H1 (cell line): ENCODE results near the gene URB2. TPM values are rescaled to one million over a fixed set of nuclear protein-coding genes. Genes with fewer than 3 reads are reported as not detected.
A peak's percentile ranks its signal among the peaks of the same experiment; 100 is the strongest.

Source experiments
- CTCF ChIA-PET: fragments of 300-600 bp; sonication (Branson Sonifier 250); formaldehyde crosslinking; loops from one replicate; lab custom pipeline; 2021; ENCODE audit not compliant: partially characterized antibody; lab: Charles Lee
- POLR2A ChIA-PET: fragments of 300-600 bp; sonication (Branson Sonifier 250); formaldehyde crosslinking; loops from one replicate; lab custom pipeline; 2021; ENCODE audit warnings: inconsistent platforms; ENCODE audit not compliant: partially characterized antibody; lab: Charles Lee
- DNase-seq, 2 experiments: peaks; one replicate each; pipeline versions ENCODE4 v3.0.0 to v3.0.0-alpha.2; 2010 to 2022; ENCODE audit warnings: low spot score in 2 of 2, low read depth in 1 of 2, mixed read lengths in 1 of 2
- FAIRE-seq: peaks from 2 replicates; lab custom pipeline; 2011; peaks lifted over from hg19 to GRCh38; lab: Jason Lieb, UNC
- H2AFZ ChIP-seq: 2 replicates; pipeline ENCODE4 v1.8.1; 2012; ENCODE audit warnings: low read length, inconsistent platforms
- H2AK5ac ChIP-seq: 2 replicates; pipeline ENCODE4 v1.6.1; 2013; ENCODE audit warnings: low read depth, low read length
- H2BK120ac ChIP-seq: replicated peaks from 2 replicates; pipeline ENCODE3; 2013; ENCODE audit warnings: low read depth, low read length, inconsistent platforms
- H2BK12ac ChIP-seq: 2 replicates; pipeline ENCODE4 v1.6.1; 2013; ENCODE audit warnings: low read depth, low read length
- H2BK15ac ChIP-seq: 2 replicates; pipeline ENCODE4 v1.6.1; 2013; ENCODE audit warnings: low read length
- H2BK20ac ChIP-seq: 2 replicates; pipeline ENCODE4 v1.6.1; 2013; ENCODE audit warnings: low read length
- H2BK5ac ChIP-seq: 2 replicates; pipeline ENCODE4 v1.6.1; 2013; ENCODE audit warnings: low read depth, low read length
- H3K14ac ChIP-seq: 2 replicates; pipeline ENCODE4 v1.6.1; 2013; ENCODE audit warnings: inconsistent platforms; ENCODE audit not compliant: insufficient read length
- H3K18ac ChIP-seq: 2 replicates; pipeline ENCODE4 v1.6.1; 2013; ENCODE audit warnings: low read length; ENCODE audit errors: extremely low read depth
- H3K23ac ChIP-seq: 2 replicates; pipeline ENCODE4 v1.6.1; 2013; ENCODE audit warnings: inconsistent platforms; ENCODE audit not compliant: insufficient read length
- H3K23me2 ChIP-seq: 2 replicates; pipeline ENCODE4 v1.6.1; 2013; ENCODE audit warnings: low read depth, low read length
- H3K27ac ChIP-seq: 2 replicates; pipeline ENCODE4 v1.6.1; 2011; ENCODE audit warnings: low read depth, low read length, inconsistent platforms
- H3K27me3 ChIP-seq, 4 experiments: replicated peaks in 1 of 4; 1 replicate in 1 of 4; 2 replicates in 3 of 4; pipeline versions ENCODE4 v1.6.1 to v1.8.1; 2011 to 2013; ENCODE audit warnings: low read length in 3 of 4, mild to moderate bottlenecking in 3 of 4, inconsistent platforms in 2 of 4, mixed read lengths in 2 of 4, moderate library complexity in 1 of 4; ENCODE audit not compliant: control insufficient read depth in 3 of 4, insufficient read depth in 3 of 4; ENCODE audit errors: extremely low read depth in 1 of 4
- H3K36me3 ChIP-seq, 4 experiments: 2 replicates each; pipeline versions ENCODE4 v1.6.1 to v1.8.1; 2011 to 2013; ENCODE audit warnings: mild to moderate bottlenecking in 4 of 4, low read length in 3 of 4, moderate library complexity in 2 of 4, control low read depth in 1 of 4, inconsistent platforms in 1 of 4; ENCODE audit not compliant: insufficient read depth in 4 of 4, control insufficient read depth in 2 of 4
- H3K4ac ChIP-seq: replicated peaks from 2 replicates; pipeline ENCODE3; 2013; ENCODE audit warnings: low read length, low read depth, mixed read lengths, inconsistent platforms; ENCODE audit not compliant: insufficient read length
- H3K4me1 ChIP-seq, 4 experiments: replicated peaks in 1 of 4; 1 replicate in 1 of 4; 2 replicates in 3 of 4; pipeline versions ENCODE4 v1.6.1 to v1.8.1; 2011 to 2013; ENCODE audit warnings: low read length in 3 of 4, inconsistent platforms in 2 of 4, mixed read lengths in 1 of 4; ENCODE audit not compliant: insufficient read depth in 4 of 4, control insufficient read depth in 3 of 4
- H3K4me2 ChIP-seq, 2 experiments: 2 replicates each; pipeline versions ENCODE4 v1.6.1 to v1.8.1; 2011 to 2013; ENCODE audit warnings: low read depth in 2 of 2, low read length in 2 of 2, control low read depth in 1 of 2, inconsistent platforms in 1 of 2, mild to moderate bottlenecking in 1 of 2; ENCODE audit not compliant: insufficient read depth in 1 of 2
- H3K4me3 ChIP-seq, 4 experiments: fragments of 200-600, 300-600 bp in 1 of 4; sonication (generic), shearing (Covaris generic), sonication (Bioruptor Twin) in 1 of 4; 2 replicates each; pipeline versions ENCODE4 v1.5.1 to v1.8.1; 2011 to 2016; ENCODE audit warnings: low read length in 4 of 4, low read depth in 3 of 4, control low read depth in 2 of 4, inconsistent platforms in 2 of 4, mild to moderate bottlenecking in 2 of 4, mixed read lengths in 1 of 4, moderate library complexity in 1 of 4; ENCODE audit not compliant: insufficient read depth in 2 of 4; ENCODE audit errors: extremely low read depth in 1 of 4
- H3K56ac ChIP-seq: replicated peaks from 2 replicates; pipeline ENCODE3; 2013; ENCODE audit warnings: low read depth, mild to moderate bottlenecking, mixed read lengths, low read length, inconsistent platforms; ENCODE audit not compliant: insufficient read length
- H3K79me1 ChIP-seq: 2 replicates; pipeline ENCODE4 v1.6.1; 2013; ENCODE audit warnings: low read depth, low read length, control low read depth
- H3K79me2 ChIP-seq, 2 experiments: 2 replicates each; pipeline versions ENCODE4 v1.6.1 to v1.8.1; 2012 to 2013; ENCODE audit warnings: low read length in 2 of 2, mild to moderate bottlenecking in 2 of 2, inconsistent platforms in 1 of 2; ENCODE audit not compliant: insufficient read depth in 2 of 2, control insufficient read depth in 1 of 2
- H3K9ac ChIP-seq, 4 experiments: replicated peaks in 1 of 4; 1 replicate in 1 of 4; 2 replicates in 3 of 4; pipeline versions ENCODE4 v1.6.1 to v1.8.1; 2011 to 2013; ENCODE audit warnings: low read depth in 3 of 4, low read length in 3 of 4, control low read depth in 2 of 4, mild to moderate bottlenecking in 2 of 4, moderate library complexity in 2 of 4, inconsistent platforms in 1 of 4; ENCODE audit errors: extremely low read depth in 1 of 4
- H3K9me3 ChIP-seq, 2 experiments: 2 replicates each; pipeline versions ENCODE4 v1.6.1 to v1.8.1; 2012 to 2013; ENCODE audit warnings: mild to moderate bottlenecking in 2 of 2, moderate library complexity in 2 of 2, control low read depth in 1 of 2, inconsistent platforms in 1 of 2, low read depth in 1 of 2, low read length in 1 of 2, mixed read lengths in 1 of 2; ENCODE audit not compliant: insufficient read depth in 2 of 2
- H4K20me1 ChIP-seq, 2 experiments: replicated peaks in 1 of 2; 2 replicates each; pipeline versions ENCODE3 to v1.8.1; 2011 to 2013; ENCODE audit warnings: inconsistent platforms in 2 of 2, low read length in 2 of 2, mild to moderate bottlenecking in 1 of 2; ENCODE audit not compliant: insufficient read depth in 2 of 2, control insufficient read depth in 1 of 2
- H4K5ac ChIP-seq: 2 replicates; pipeline ENCODE4 v1.6.1; 2013; ENCODE audit warnings: low read length, low read depth, mixed read lengths, inconsistent platforms; ENCODE audit not compliant: insufficient read length
- H4K8ac ChIP-seq: 2 replicates; pipeline ENCODE4 v1.8.0; 2013; ENCODE audit warnings: mild to moderate bottlenecking, moderate library complexity, low read length, inconsistent platforms; ENCODE audit not compliant: insufficient read depth; ENCODE audit errors: extremely low read depth
- H4K91ac ChIP-seq: replicated peaks from 2 replicates; pipeline ENCODE3; 2013; ENCODE audit warnings: low read length, mixed read lengths, inconsistent platforms; ENCODE audit not compliant: insufficient read length
- ATF3 ChIP-seq: IDR thresholded peaks from 2 replicates; pipeline ENCODE4 v1.6.1; 2011; ENCODE audit warnings: low read depth, mild to moderate bottlenecking, low read length; ENCODE audit not compliant: insufficient read depth
- PHF8 ChIP-seq: fragments of 200-600 bp; sonication (generic); conservative IDR thresholded peaks from 2 replicates; pipeline ENCODE4 v1.7.1; 2012; ENCODE audit warnings: low read depth, mild to moderate bottlenecking, inconsistent platforms, low read length, moderate library complexity
- ZNF274 ChIP-seq: IDR thresholded peaks from 2 replicates; pipeline ENCODE4 v1.7.0; 2012; ENCODE audit warnings: low read length, borderline replicate concordance; ENCODE audit errors: extremely low read depth
- WGBS, 2 experiments: shearing (Covaris generic) in 1 of 2; methylation state at CpG; one replicate each; pipeline versions ENCODE4 v1.1.6 to v1.1.7; 2013 to 2015; ENCODE audit warnings: low lambda C conversion rate in 2 of 2, mixed read lengths in 2 of 2, inconsistent platforms in 1 of 2, low coverage in 1 of 2, missing lambda C conversion rate in 1 of 2; ENCODE audit not compliant: insufficient replicate concordance in 2 of 2, insufficient coverage in 1 of 2, insufficient read length in 1 of 2; ENCODE audit errors: extremely low coverage in 1 of 2, missing lambda C conversion rate in 1 of 2; 5-methylcytosine and 5-hydroxymethylcytosine counted together
- polyA plus RNA-seq, 7 experiments: library from polyadenylated mRNA; depleted of rRNA in 3 of 7; stranded (reverse) in 5 of 7; unstranded in 2 of 7; fragments of >200 nt in 5 of 7; fragments of 200-250 nt in 2 of 7; gene quantifications; 1 replicate in 5 of 7; 2 replicates in 1 of 7; 4 replicates in 1 of 7; pipeline versions ENCODE4 v1.2.1 to v1.2.3, GENCODE V29; 2011 to 2013; ENCODE audit warnings: missing spikeins in 2 of 7, mixed read lengths in 2 of 7
- total RNA-seq: library from RNA; stranded (reverse); fragmentation: NEBNext Ultra II Directional; extraction: Animal tissue kit (Norgen Biotek cat#: 25700); gene quantifications from 2 replicates; pipeline ENCODE4 v1.2.1, GENCODE V29; 2021

Gene URB2
- total and polyA plus RNA-seq, 2 of the 8 experiments (the other 6 are each of a cell fraction or from before 2014, with no cell fraction given) = 13.7 to 33.0 TPM

GRCh38 chr1:229693129-229693900 lies 67.3 kb downstream of the URB2 start:
- ChIA-PET CTCF (interaction anchor here (1.5 kb wide), 1 partner anchor 14 kb away, joined by 3 read pairs; no protein-coding TSS in a partner anchor), POLR2A (no interaction called here)
- H2BK120ac ChIP-seq = peak overlapping the region; percentile 67
- WGBS, 2 experiments = 88% methylated on average over 10 of the region's 10 CpGs; no CpG with 5 or more reads in 1 of the 2 experiments
- no peaks in the 10 kb centered on the region for H3K9me3 ChIP-seq
- peak overlapping the region; percentile 78; the same call in 1 of the 2 replicates for H3K18ac ChIP-seq
- FAIRE-seq (no peak), DNase-seq (no peak)
- peak overlapping the region; percentile 89; the same call in 1 of the 2 replicates for H2BK5ac ChIP-seq
- peak overlapping the region in 1 of 2 experiments; percentile 44; a peak in 2 of 4 replicates for H3K4me2 ChIP-seq
- H2AFZ ChIP-seq = no peak overlapping the region
- H3K27ac ChIP-seq = no peak overlapping the region; the same call in 1 of the 2 replicates
- H3K79me1 ChIP-seq = no peaks in the 10 kb centered on the region
- H4K20me1 ChIP-seq = no peaks in the 10 kb centered on the region
- no peak overlapping the region for H3K4me3 ChIP-seq
- no peaks in the 10 kb centered on the region for H3K36me3 ChIP-seq
- no peaks in the 10 kb centered on the region for H3K23me2 ChIP-seq
- peak overlapping the region; percentile 16; the same call in 1 of the 2 replicates for H2BK20ac ChIP-seq
- H3K56ac ChIP-seq = no peak overlapping the region
- H3K27me3 ChIP-seq = no peaks in the 10 kb centered on the region; a peak in 1 of 7 replicates
- H3K4me1 ChIP-seq = peaks cover 20 to 33% (median 26%) of the 10 kb centered on the region in 4 experiments
- no peaks in the 10 kb centered on the region for H3K79me2 ChIP-seq
- H2BK15ac ChIP-seq = 0 out of 2 replicates have a peak overlapping the region, but pooled peaks have one; percentile 12
- H2BK12ac ChIP-seq = peak overlapping the region; percentile 94; the same call in 1 of the 2 replicates
- H4K8ac ChIP-seq = no peak overlapping the region
- no peak overlapping the region for H3K14ac ChIP-seq
- peak overlapping the region; percentile 4 for H4K91ac ChIP-seq
- H4K5ac ChIP-seq = no peak overlapping the region
- no peak overlapping the region for H3K9ac ChIP-seq
- H2AK5ac ChIP-seq = peak overlapping the region; percentile 20; the same call in 1 of the 2 replicates
- no peak overlapping the region for H3K23ac ChIP-seq
- no peak overlapping the region for H3K4ac ChIP-seq
- TF ChIP-seq ATF3 (no peak), ZNF274 (no peak), PHF8 (no peak)
